ENCODE results near the gene TRPC4. TPM values are rescaled to one million over a fixed set of nuclear protein-coding genes. Genes with fewer than 3 reads are reported as not detected.

Gene TRPC4
- total RNA-seq, 1 experiment from 2014 or later: 0.10 TPM

DNA sequence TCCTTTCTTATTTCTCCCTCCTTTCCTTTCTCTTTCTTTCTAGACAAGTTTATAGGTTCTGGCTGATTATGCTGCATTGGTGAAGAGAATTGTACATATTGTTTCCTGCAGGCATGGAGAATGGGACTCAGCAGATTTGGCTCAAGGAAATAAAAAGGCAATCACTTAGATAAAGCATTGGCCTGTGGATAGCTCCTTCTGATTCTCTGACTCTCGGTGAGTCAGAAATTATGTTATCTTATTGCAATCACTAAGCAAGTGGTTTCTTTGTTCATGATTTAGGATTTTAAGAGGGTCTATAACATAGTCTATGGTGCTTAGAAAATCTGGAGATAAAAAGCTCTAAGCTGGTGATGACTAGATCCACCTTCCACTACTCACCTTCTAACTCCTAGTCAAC lies 217.0 kb downstream of the TRPC4 start:
- Histone ChIP-seq H3K4me1 (ENCODE audit: control insufficient read depth, insufficient read depth, low read length) (no peaks in the 10 kb centered on the region), H3K27me3 (ENCODE audit: control insufficient read depth, insufficient read depth, low read length) (no peaks in the 10 kb centered on the region), H3K4me3 (ENCODE audit: low read depth in 2 of 2, low read length in 2 of 2) (no peak overlapping the region), H3K9me3 (ENCODE audit: control insufficient read depth, insufficient read depth, low read depth, low read length) (no peaks in the 10 kb centered on the region), H3K27ac (ENCODE audit: low read length) (no peak overlapping the region), H3K36me3 (ENCODE audit: control insufficient read depth, insufficient read depth, low read length) (no peaks in the 10 kb centered on the region)
- DNase-seq (ENCODE audit: low read depth, low spot score) (no peak), ATAC-seq (no peak)
- ChIA-PET POLR2A (no interaction called here), CTCF (no interaction called here)
- TF ChIP-seq, protein P1, sequence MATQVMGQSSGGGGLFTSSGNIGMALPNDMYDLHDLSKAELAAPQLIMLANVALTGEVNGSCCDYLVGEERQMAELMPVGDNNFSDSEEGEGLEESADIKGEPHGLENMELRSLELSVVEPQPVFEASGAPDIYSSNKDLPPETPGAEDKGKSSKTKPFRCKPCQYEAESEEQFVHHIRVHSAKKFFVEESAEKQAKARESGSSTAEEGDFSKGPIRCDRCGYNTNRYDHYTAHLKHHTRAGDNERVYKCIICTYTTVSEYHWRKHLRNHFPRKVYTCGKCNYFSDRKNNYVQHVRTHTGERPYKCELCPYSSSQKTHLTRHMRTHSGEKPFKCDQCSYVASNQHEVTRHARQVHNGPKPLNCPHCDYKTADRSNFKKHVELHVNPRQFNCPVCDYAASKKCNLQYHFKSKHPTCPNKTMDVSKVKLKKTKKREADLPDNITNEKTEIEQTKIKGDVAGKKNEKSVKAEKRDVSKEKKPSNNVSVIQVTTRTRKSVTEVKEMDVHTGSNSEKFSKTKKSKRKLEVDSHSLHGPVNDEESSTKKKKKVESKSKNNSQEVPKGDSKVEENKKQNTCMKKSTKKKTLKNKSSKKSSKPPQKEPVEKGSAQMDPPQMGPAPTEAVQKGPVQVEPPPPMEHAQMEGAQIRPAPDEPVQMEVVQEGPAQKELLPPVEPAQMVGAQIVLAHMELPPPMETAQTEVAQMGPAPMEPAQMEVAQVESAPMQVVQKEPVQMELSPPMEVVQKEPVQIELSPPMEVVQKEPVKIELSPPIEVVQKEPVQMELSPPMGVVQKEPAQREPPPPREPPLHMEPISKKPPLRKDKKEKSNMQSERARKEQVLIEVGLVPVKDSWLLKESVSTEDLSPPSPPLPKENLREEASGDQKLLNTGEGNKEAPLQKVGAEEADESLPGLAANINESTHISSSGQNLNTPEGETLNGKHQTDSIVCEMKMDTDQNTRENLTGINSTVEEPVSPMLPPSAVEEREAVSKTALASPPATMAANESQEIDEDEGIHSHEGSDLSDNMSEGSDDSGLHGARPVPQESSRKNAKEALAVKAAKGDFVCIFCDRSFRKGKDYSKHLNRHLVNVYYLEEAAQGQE (IDR thresholded peaks at IDR 0.05; ENCODE audit: insufficient read depth in 1 of 2, low read depth in 2 of 2, low read length in 1 of 2): no peak
- no peak for TF ChIP-seq SIN3A (IDR thresholded peaks at IDR 0.05; ENCODE audit: borderline replicate concordance, insufficient read depth, low read depth, low read length)
- BruUV-seq (replicated peaks): no TSS peak
- intact Hi-C loops (cut with micrococcal nuclease; ENCODE audit: unreplicated experiment): no loop called here
- in situ Hi-C loops (cut with HindIII; ENCODE audit: low pct_unique_long_range_greater_than_20kb, low sequenced_read_pairs): no loop called here

- in situ Hi-C loops (cut with HindIII; ENCODE audit: low pct_unique_long_range_greater_than_20kb, low sequenced_read_pairs): no loop called here
- Histone ChIP-seq H3K27ac (ENCODE audit: low read length) (no peak overlapping the region), H3K27me3 (ENCODE audit: control insufficient read depth, insufficient read depth, low read length) (no peaks in the 10 kb centered on the region), H3K9me3 (ENCODE audit: control insufficient read depth, insufficient read depth, low read depth, low read length) (no peaks in the 10 kb centered on the region), H3K4me3 (ENCODE audit: low read depth in 2 of 2, low read length in 2 of 2) (no peak overlapping the region), H3K4me1 (ENCODE audit: control insufficient read depth, insufficient read depth, low read length) (no peaks in the 10 kb centered on the region), H3K36me3 (ENCODE audit: control insufficient read depth, insufficient read depth, low read length) (no peaks in the 10 kb centered on the region)
- BruUV-seq (replicated peaks): no TSS peak
- ATAC-seq: no peak
- CTCF ChIA-PET: no interaction called here
- intact Hi-C loops (cut with micrococcal nuclease; ENCODE audit: unreplicated experiment): no loop called here
- no peak for DNase-seq (ENCODE audit: low read depth, low spot score)
- POLR2A ChIA-PET: no interaction called here
- TF ChIP-seq, protein P1 (IDR thresholded peaks at IDR 0.05; ENCODE audit: insufficient read depth in 1 of 2, low read depth in 2 of 2, low read length in 1 of 2): no peak
- TF ChIP-seq POLR2AphosphoS5 (IDR thresholded peaks at IDR 0.05; ENCODE audit: low read depth, low read length) (no peak), TCF7L2 (IDR thresholded peaks at IDR 0.05; ENCODE audit: low read depth, low read length) (no peak)
Observed at GRCh38 chr13:37651891-37652290, 217.7 kb downstream of the TRPC4 start.

DNA sequence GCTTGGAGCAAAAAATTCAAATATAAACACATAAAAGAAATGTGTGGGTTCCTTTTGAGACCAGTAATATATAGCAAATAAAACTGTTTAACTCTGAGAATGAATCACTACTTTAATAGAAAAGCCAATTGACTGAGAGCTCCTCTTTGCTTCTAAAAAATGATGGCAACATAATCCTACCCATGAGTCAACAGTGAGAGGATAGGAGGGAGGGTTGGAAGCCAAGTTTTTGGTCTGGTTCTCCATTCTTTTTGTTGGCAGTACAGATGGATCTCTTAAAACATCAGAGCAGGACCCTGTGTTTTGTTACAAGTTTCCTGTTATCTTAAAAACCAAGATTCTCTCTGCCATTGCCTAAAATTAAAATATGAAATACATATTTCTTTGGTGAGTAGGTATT lies 221.0 kb downstream of the TRPC4 start:
- ChIA-PET POLR2A (no interaction called here), CTCF (no interaction called here)
- TF ChIP-seq SIN3A (IDR thresholded peaks at IDR 0.05; ENCODE audit: borderline replicate concordance, insufficient read depth, low read depth, low read length) (no peak), POLR2AphosphoS5 (IDR thresholded peaks at IDR 0.05; ENCODE audit: low read depth, low read length) (no peak), TCF7L2 (IDR thresholded peaks at IDR 0.05; ENCODE audit: low read depth, low read length) (no peak)
- TF ChIP-seq, protein P2, sequence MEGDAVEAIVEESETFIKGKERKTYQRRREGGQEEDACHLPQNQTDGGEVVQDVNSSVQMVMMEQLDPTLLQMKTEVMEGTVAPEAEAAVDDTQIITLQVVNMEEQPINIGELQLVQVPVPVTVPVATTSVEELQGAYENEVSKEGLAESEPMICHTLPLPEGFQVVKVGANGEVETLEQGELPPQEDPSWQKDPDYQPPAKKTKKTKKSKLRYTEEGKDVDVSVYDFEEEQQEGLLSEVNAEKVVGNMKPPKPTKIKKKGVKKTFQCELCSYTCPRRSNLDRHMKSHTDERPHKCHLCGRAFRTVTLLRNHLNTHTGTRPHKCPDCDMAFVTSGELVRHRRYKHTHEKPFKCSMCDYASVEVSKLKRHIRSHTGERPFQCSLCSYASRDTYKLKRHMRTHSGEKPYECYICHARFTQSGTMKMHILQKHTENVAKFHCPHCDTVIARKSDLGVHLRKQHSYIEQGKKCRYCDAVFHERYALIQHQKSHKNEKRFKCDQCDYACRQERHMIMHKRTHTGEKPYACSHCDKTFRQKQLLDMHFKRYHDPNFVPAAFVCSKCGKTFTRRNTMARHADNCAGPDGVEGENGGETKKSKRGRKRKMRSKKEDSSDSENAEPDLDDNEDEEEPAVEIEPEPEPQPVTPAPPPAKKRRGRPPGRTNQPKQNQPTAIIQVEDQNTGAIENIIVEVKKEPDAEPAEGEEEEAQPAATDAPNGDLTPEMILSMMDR (IDR thresholded peaks at IDR 0.05): no peak
- TF ChIP-seq, protein P1 (IDR thresholded peaks at IDR 0.05; ENCODE audit: insufficient read depth in 1 of 2, low read depth in 2 of 2, low read length in 1 of 2): no peak
- no peak for DNase-seq (ENCODE audit: low read depth, low spot score)
- Histone ChIP-seq H3K27ac (ENCODE audit: low read length) (no peak overlapping the region), H3K36me3 (ENCODE audit: control insufficient read depth, insufficient read depth, low read length) (no peaks in the 10 kb centered on the region), H3K4me1 (ENCODE audit: control insufficient read depth, insufficient read depth, low read length) (no peaks in the 10 kb centered on the region), H3K27me3 (ENCODE audit: control insufficient read depth, insufficient read depth, low read length) (no peaks in the 10 kb centered on the region), H3K9me3 (ENCODE audit: control insufficient read depth, insufficient read depth, low read depth, low read length) (no peaks in the 10 kb centered on the region), H3K4me3 (ENCODE audit: low read depth in 2 of 2, low read length in 2 of 2) (no peak overlapping the region)
- intact Hi-C loops (cut with micrococcal nuclease; ENCODE audit: unreplicated experiment) (no loop called here), in situ Hi-C loops (cut with HindIII; ENCODE audit: low pct_unique_long_range_greater_than_20kb, low sequenced_read_pairs) (no loop called here)
- no peak for ATAC-seq
- BruUV-seq (replicated peaks): no TSS peak
